Right renal pelvis (tissue), 4 donors: ENCODE results near the gene ZFHX3. TPM values are rescaled to one million over a fixed set of nuclear protein-coding genes. Genes with fewer than 3 reads are reported as not detected.
A peak's percentile ranks its signal among the peaks of the same experiment; 100 is the strongest.

Experiments
- DNase-seq, 4 donors: peaks; one replicate each; pipeline ENCODE4 v3.0.0-alpha.2; 2013; ENCODE audit warnings: low read depth in 4 of 4, low spot score in 3 of 4, missing footprints in 1 of 4
- polyA plus RNA-seq, 4 donors: library from polyadenylated mRNA; unstranded; fragments of 120-200 nt; gene quantifications; one replicate each; pipeline ENCODE4 v1.2.1, GENCODE V29; 2013; ENCODE audit not compliant: insufficient read length in 4 of 4

ZFHX3 gene
- polyA plus RNA-seq, 4 donors, result 18.0 to 22.2 (median 19.4) TPM

DNA sequence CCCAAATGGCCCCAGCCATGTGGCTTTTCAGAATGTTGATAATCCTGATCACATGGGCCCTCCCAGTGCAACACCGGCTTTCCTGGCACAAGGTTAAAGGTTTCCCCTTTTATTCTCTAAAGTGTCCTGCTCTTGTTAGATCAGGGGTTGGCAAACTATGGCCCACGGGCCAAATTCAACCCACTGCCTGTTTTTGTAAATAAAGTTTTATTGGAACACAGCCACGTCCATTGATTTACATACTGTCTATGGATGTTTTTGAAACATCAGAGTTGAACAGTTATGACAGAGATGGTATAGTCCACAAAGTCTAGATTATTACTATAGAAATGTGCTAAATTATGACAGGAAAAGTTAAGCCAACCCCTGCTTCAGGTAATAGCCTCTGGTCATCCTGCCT, 157.3 kb downstream of the ZFHX3 start:
- no peak for DNase-seq

DNA sequence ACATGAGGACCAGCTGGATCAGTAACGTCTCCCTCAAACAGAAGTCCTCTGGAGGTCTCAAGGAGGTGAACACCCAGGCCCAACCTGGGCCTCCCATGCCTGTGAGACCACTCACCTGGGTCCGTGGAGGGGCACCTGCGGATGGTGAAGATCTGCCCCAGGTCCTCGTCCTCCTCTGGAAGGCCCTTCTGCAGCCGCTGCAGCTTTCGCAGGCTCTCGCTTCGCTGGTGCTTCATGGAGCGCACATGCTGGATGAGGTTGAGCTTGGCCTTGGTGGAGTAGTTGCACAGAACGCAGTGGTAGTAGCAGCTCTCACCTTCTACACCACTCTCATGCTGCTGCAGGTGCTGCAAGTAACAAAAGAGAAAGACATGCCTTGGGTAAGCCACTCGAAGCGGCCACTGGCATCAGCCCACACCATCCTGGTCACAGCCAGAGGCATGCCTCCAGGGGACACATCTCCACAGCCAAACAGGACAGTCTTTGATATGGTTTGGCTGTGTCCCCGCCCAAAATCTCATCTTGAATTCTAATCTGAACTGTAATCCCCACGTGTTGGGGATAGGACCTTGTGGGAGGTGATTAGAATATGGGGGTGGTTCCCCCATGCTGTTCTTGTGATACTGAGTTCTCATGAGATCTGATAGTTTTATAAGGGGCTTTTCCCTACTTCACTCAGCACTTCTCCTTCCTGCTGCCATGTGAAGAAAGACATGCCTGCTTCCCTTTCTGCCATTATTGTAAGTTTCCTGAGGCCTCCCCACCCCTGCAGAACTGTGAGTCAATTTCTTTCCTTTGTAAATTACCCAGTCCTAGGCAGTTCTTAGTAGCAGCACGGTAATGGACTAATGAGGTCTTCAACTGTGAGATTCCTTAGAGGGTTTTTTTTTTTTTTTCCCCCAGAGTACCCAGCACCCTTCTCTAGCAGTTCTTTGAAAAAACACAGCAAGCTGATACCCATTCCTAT, 158.0 kb downstream of the ZFHX3 start:
- DNase-seq, result no peak

DNA sequence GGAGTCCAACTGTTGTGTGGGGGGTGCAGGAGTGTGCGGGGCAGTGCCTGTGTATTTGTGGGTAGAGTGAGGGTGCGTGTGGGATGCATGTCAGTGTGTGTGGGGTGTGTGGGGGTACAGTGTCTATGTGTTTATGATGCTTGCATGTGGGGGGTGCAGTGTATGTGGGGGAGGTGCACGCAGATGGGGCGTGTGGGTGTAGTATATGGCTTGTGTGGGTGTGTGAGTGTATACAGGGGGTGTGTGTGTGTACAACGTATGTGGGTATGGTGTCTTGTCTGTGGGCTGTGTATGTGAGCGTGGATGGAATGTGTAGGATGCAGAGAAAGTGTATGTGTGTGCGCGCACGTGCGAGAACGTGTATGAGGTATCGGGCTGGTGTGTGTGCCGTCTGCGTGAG, 160.4 kb downstream of the ZFHX3 start:
- DNase-seq, result no peak

DNA sequence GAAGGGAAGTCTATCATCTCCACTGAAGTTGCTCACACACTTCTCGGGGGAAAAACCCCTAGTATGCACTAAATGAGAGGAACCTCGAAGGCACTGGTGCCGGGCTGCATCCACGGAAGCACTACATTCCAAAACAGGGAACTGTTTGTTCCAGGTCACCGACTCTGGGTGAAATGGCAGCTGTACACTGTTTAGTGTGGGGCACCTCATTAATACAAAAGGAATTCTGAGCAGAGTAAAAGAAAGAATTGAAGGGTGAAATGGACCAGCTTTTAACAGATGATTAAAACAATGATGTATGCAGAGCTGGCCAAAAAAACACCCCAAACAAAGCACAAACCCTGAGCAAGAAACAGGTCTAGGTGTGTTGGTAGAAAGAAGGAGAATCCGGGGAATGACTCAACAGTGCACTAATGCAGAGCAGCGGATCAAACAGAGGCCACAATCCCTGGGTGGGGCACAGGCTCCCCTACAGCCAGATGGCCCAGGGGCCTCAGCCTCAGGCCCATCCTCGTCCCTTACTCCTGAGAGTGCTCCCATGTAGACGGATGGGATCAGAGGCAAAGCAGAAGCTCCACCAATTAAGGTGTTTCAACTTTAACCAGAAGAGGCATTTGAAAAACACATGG, 161.5 kb downstream of the ZFHX3 start:
- no peak for DNase-seq

DNA sequence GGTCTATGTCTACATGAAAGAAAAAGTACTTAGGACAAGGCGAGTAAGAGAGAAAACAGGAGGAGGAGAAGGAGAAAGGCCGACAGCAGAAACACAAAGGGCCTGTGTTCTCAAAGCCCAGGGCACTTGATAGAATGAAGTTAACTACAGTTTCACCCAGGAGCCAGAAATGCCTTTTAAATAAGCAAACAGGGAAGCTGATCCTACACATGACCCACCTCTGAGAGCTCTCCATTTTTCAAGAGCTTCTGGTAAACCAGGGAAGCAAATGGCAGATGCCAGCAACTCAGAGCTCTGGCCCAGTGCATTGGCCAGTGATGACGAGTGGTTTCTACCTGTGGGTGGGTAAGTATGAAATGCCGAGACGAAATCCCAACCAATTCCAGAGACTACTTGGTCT, 163.4 kb downstream of the ZFHX3 start:
- DNase-seq, result no peak

DNA sequence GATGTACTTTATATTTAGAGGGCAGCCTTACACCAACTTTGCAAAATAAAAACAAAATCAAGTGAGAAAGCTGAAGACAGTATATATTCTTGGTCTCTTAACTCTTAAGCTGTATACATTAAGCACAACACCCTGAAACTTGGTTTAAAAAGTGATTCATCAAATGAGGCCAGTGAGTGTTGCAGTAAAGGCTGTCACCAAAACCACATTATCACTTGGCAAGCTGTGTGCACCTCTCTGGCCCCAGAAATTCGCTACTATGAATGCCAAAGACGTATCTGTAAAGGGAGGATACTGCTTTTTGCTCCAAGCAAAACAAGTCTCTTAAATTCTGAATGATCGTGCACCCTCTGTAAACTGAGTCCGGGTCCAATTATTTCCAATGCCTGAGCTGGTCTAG, 163.9 kb downstream of the ZFHX3 start:
- DNase-seq, result no peak

DNA sequence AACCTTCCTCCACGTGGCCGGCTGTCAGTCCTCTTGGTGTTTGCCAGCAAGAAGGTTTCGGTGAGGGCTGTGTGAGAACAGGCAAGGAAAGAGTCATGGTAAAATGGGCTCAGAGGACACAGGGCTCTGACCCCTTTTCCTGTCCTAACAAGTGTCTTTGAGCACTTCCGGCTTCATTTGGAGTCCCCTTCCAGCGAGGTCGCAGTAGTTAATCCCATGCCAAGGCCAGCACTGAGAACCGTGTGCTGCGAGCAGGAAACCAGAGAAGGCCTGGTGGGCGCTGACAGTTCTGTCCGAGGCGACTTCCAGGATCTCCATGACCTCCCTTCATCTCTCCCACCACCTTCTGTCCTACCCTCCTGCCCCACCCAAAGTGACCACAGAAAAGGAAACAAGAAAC, 168.1 kb downstream of the ZFHX3 start:
- no peak for DNase-seq

DNA sequence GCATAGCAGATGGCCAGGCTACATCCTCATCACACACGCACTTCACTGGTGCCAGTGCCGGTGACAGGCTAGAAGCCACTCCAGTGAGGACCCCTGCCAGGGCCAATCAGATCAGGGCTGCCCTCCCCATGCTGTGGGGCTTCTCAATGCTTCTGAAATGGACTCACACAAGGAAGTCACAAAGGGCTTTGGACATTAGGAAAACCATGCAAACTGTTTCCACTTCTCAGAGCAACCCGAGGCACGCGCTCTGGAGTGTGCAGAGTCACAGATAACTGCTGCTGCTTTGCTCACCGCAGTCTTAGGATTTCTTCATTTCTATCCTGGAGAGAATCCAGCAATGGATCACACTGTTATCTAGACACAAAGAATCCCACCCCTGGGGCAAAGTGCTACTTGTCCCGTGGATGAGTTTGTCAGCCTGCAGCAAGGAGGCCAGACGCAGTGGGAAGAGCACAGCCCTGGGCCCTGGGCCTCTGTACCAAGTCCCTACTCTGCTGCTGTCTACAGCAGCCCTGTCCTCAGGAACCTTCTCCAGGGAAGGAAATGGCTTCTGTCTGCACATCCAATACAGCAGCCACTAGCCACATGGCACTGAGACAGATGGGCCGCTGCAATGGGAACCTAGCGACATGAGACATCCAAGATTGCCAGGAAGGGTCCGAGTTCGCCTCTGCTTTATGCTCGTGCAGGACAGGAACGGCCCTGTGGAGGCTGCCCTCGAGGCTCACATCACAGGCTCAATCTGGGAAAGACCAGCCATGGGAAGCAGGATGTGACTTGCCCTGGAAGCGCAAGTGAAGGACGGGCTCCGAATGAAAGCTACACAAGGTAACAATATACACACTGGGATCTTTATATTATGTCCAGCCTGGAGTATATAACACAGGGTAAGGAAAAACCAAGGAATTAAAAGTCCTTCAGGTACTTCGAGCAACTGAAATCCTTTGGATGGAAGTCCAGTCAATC, 169.3 kb downstream of the ZFHX3 start:
- DNase-seq, result no peak

DNA sequence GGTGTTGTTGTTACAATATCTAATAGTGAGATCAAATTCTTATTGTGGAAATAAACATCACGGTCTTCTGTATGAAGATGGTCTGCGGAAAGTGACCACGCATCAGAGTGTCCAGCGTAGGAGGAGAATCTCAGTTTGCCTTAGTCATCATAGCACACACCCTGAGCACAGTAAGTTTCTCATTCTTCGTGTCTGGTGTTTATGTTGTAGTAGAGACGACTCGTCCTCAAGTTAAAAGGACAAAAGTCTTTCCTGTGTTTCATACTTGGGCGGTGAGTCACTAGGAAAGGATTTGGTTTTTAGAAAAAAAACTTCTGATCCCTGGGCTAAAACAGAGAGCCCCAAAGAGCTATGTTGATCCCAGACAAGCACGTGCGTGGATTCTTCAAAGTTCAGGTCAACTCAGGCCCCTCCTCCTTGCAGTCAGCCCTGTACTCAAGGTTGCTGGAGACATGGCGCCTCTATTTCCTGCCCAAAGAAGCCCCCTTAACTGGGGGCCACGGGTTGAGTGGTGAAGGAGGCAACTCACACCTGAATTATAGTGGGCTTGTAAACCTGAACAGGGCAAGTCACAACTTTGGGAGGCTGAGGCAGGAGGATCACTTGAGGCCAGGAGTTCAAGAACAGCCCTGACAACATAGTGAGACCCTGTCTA, 170.4 kb downstream of the ZFHX3 start:
- no peak for DNase-seq

DNA sequence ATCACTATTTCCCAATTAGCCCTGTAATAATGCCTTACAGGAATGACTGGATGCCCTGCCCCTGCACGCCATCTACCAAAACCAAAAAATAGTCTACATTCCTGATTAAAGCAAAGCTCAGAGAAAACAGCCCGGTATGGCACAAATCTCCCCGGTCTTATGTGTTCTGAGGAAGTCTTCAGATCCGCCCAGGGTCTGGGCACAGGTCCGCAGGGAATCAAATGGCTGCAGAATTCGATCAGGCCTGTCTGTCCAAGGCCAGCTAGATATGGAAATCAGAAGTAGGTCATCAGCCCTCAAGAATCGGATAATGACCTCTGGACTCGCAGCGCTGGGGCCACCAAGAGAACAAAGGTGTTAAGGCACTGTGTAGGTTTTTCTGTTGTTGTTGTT, 171.0 kb downstream of the ZFHX3 start:
- DNase-seq, result no peak

DNA sequence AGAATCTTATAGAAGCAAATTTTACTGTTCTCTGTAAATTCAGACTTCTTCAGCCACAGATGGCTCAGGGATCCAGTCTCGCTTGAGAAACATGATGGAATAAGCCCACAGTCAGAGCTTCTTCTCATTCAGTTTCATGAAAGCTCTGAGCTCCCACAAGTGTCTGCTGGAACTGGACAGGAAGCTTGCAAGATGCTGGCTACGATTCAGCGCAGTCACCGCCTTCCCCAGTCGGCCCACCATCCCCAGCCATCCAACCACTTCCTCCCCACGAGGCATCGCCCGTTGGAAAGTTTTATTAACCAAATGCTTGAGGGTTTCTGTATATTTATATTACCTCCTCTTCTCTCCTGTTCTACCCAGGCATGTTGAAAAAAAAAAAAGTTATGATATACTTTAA, 171.7 kb downstream of the ZFHX3 start:
- no peak for DNase-seq

DNA sequence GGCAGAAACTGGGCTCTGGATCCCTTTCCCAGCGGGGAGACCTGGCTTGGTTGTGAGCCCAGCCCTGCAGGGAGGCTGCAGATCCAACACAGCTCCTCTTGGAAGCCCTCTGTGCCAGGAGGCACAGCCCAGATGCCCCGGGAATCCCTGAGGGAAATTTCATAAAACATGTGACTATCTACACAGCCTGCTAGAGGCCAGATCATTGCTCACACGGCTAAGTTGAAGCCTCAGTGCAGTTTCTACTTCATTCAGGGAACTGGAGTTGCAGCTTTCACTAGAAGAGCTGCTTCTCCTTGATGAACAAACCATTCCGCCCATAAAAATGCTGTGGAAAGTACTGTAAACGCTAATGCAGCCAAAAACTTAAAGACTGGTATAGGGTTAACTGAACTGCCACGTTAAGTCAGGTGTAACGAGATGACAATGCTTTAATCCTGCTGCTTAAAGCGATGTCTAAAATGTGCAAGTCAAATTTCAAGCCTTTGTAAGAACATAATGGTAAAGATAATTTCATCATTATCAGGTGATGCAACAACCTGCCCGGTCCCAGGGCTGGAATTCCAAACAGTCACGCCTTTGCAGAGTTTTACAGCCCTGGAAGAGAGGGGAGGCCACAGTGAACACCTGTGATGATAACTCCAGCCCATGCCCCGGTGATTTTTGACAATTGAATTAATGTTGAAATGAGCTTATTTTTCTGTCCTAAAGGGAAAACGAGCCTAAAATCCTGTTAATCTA, 172.5 kb downstream of the ZFHX3 start:
- no peak for DNase-seq

DNA sequence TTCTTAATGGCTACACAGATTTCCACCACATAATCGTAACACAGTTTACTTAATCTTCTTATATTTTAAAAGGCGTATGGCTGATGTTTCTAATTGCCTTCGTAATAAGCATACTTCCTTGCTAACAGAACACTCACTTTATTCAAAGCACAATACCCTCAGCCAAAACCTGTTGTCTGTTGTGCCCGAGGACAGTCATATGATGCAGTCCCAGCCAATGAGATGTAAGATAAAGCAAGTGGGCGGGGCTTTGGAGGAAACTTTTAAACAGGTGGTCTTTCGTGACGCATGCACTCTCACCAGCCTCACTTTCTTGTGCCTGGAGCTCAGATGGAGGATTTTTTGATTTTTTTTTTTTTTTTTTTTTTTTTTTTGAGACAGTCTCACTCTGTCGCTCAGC, 174.1 kb downstream of the ZFHX3 start:
- no peak for DNase-seq

DNA sequence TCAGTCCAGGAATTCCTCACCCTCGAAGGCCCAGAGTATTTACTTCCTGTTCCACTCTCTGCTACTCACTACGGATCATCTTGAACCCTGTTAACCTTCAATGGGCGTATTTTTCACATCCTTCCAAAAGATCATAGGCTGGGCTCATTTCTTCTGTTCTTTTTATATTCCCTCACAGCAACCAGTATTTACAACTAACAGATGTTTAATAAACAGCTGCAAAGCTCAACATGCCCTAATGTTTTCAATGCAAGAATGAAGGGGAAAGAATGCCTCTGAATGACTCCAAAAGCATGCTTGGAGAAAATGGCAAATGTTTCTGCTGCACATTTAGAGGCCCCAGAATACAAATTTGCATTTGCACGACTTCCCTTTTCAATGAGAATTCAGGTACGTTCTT, 174.9 kb downstream of the ZFHX3 start:
- DNase-seq, result peak in 1 of 4 donors; percentile 33

DNA sequence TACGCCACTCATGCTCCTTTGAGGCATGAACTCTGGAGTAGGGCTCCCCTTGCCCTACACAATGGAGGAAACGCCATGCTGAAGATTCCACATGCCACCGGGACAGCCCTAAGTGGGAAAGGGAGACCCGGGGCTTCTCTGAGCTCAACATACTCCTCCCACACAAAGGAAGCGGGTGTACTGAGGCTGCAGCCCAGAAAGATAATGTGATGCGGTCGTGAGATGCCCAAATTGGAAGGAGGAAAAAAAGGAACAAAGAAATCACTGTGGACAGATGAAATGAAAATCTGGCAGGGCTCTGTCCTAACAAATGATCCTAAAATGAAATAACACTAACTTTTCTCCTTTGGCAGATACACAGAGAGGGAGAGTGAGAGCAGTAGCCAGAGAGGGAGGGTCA, 182.1 kb downstream of the ZFHX3 start:
- DNase-seq, result no peak

DNA sequence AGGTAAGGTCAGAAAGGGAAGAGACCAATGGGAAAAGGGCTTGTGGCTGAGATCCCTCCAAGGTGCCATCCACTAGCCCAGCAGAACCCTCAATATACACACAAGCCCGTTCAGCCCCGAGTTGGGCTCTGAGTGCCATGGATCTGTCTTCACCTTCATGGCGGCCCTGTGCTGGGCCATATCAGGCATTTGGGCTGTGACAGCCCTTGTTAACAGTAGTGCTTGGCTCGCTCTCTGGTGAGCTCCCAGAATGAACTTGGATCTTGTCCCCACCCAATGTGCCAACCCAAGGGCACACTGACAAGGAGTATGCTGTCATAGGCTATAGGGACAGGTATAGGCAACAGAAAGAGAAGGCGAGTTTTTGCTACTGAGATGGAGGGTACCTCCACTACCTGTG, 182.7 kb downstream of the ZFHX3 start:
- DNase-seq, result no peak

DNA sequence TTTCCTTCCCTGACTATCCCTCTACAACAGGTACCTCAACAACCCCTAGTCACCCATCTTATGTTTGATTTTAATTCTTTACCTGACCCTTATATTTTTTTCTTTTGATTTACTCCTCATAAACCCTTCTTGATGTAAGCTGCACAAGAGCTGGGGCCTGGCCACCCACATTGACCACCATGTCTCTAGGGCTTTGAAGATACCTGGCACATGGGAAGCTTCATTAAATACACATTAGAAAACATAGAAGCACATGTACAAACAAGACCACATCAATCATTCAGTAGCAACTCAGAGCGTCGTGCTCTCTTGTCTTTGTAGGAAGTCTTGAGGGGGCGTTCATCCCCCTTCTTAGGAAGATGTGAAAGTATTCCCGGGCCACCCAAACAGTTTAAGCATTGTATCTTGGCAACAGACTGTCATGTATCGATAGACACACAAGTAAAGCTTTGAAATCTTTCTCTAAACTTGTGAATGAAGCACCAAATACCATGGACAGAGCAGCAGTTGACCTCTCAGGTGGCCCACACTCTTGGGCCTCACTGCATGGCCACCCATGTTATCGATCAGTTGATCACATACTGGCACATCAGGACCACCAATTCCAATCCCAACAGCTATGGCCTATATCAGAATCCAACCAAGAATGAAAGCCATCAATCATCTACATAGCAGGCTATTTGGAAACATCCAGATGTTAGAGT, 183.6 kb downstream of the ZFHX3 start:
- no peak for DNase-seq

DNA sequence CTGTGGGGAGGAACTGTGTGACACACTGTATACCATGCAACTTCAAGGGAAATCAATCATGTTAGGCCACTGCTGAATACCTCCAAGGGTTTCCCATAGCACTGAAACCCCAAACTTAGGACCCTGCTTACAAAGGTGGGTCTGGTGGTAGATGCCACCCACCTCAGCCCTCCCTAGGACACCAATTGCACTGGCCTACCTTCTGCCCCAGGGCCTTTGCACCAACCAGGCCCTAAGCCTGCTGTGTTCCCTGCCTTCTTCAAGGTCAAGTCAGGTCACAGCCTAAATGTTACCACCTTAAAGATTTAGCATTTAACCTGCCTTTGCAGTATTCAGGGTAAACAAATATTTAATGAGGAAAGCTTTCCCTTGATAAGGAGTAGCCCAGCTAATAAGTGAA, 185.8 kb downstream of the ZFHX3 start:
- DNase-seq, result no peak
